GM06990 (cell line): ENCODE data around the gene CD33.
"Not testable (repeated sequence)": the region's sequence is repeated elsewhere in the genome, so short reads cannot be mapped to it uniquely, and the experiment has no call there.

Experiments
- DNase-seq: peaks from one replicate; pipeline ENCODE4 v3.0.0-alpha.2; 2011; ENCODE audit not compliant: insufficient read length; ENCODE audit errors: extremely low read depth
- H3K27me3 ChIP-seq: replicated peaks from 2 replicates; pipeline ENCODE4 v1.6.0; 2011; ENCODE audit warnings: low read length; ENCODE audit not compliant: control insufficient read depth, insufficient read depth
- H3K36me3 ChIP-seq: 2 replicates; pipeline ENCODE4 v1.5.1; 2011; ENCODE audit warnings: low read length; ENCODE audit not compliant: control insufficient read depth, insufficient read depth
- H3K4me3 ChIP-seq: replicated peaks from 2 replicates; pipeline ENCODE4 v1.5.1; 2011; ENCODE audit warnings: low read depth, mild to moderate bottlenecking, control low read depth, low read length
- CTCF ChIP-seq: IDR thresholded peaks from 2 replicates; pipeline ENCODE4 v1.5.1; 2011; ENCODE audit warnings: low read length, control low read depth, mild to moderate bottlenecking, inconsistent platforms; ENCODE audit not compliant: insufficient read depth, poor library complexity, severe bottlenecking

Gene CD33

GRCh38 chr19:51201712-51202111, 23.2 kb upstream of the CD33 start:
- H3K27me3 ChIP-seq, result no peaks in the 10 kb centered on the region; the same call in 1 of the 2 replicates
- TF ChIP-seq CTCF, result no peak

GRCh38 chr19:51203916-51204315, 21.0 kb upstream of the CD33 start:
- Histone ChIP-seq H3K36me3 (no peaks in the 10 kb centered on the region), H3K27me3 (no peaks in the 10 kb centered on the region; the same call in 1 of the 2 replicates), H3K4me3 (no peak overlapping the region)
- no peak for DNase-seq
- no peak for TF ChIP-seq CTCF

More at GRCh38 chr19:51201712-51202111, 23.2 kb upstream of the CD33 start:
- Histone ChIP-seq H3K36me3 (no peaks in the 10 kb centered on the region), H3K4me3 (no peak overlapping the region)
- no peak for DNase-seq

GRCh38 chr19:51204321-51204720, 20.6 kb upstream of the CD33 start:
- H3K36me3 ChIP-seq, result no peaks in the 10 kb centered on the region
- no peak overlapping the region for H3K4me3 ChIP-seq
- no peaks in the 10 kb centered on the region; the same call in 1 of the 2 replicates for H3K27me3 ChIP-seq
- no peak for DNase-seq
- TF ChIP-seq CTCF, result no peak

GRCh38 chr19:51207747-51208146, 17.1 kb upstream of the CD33 start:
- DNase-seq, result no peak
- TF ChIP-seq CTCF, result no peak

GRCh38 chr19:51210191-51210784, 14.6 kb upstream of the CD33 start:
- no peak overlapping the region for H3K4me3 ChIP-seq
- H3K36me3 ChIP-seq, result no peaks in the 10 kb centered on the region
- H3K27me3 ChIP-seq, result no peaks in the 10 kb centered on the region
- no peak for DNase-seq
- no peak for TF ChIP-seq CTCF

More at GRCh38 chr19:51207747-51208146, 17.1 kb upstream of the CD33 start:
- Histone ChIP-seq H3K4me3 (no peak overlapping the region), H3K36me3 (no peaks in the 10 kb centered on the region), H3K27me3 (no peaks in the 10 kb centered on the region)

GRCh38 chr19:51210874-51211361, 14.0 kb upstream of the CD33 start:
- not testable (repeated sequence) for DNase-seq, H3K4me3 ChIP-seq, H3K27me3 ChIP-seq, H3K36me3 ChIP-seq
